ENCODE measurements around the gene RNF151. TPM values are rescaled to one million over a fixed set of nuclear protein-coding genes. Genes with fewer than 3 reads are reported as not detected.
A peak's percentile ranks its signal among the peaks of the same experiment; 100 is the strongest.

RNF151 gene
- total RNA-seq, 1 experiment from 2014 or later: not detected

GRCh38 chr16:1971796-1972489 lies 5.3 kb downstream of the RNF151 start, which contains the start of gene TBL3:
TSS of gene TBL3 (plus strand) at chr16:1972053. CDS start at chr16:1972165, 112 bp downstream.
- Histone ChIP-seq H3K4me3 (ENCODE audit: low read depth in 2 of 2, low read length in 2 of 2) (peak within 1 kb of the TSS; percentile 90 to 96), H3K9me3 (ENCODE audit: control insufficient read depth, insufficient read depth, low read depth, low read length) (no peaks in the 10 kb centered on the region), H3K27me3 (ENCODE audit: control insufficient read depth, insufficient read depth, low read length) (no peaks in the 10 kb centered on the region), H3K4me1 (ENCODE audit: control insufficient read depth, insufficient read depth, low read length) (0 out of 2 replicates have a peak, but pooled peaks cover 4% of the 10 kb centered on the region), H3K36me3 (ENCODE audit: control insufficient read depth, insufficient read depth, low read length) (no peaks in the 10 kb centered on the region; the same call in 1 of the 2 replicates), H3K27ac (ENCODE audit: low read length) (peak within 1 kb of the TSS; percentile 87)
- ATAC-seq: peak; percentile 93
- no peak for DNase-seq (ENCODE audit: low read depth, low spot score)
- TF ChIP-seq TCF7L2 (IDR thresholded peaks at IDR 0.05; ENCODE audit: low read depth, low read length) (peak; percentile 62; the same call in 1 of the 2 replicates), SIN3A (IDR thresholded peaks at IDR 0.05; ENCODE audit: borderline replicate concordance, insufficient read depth, low read depth, low read length) (peak; percentile 92), POLR2AphosphoS5 (IDR thresholded peaks at IDR 0.05; ENCODE audit: low read depth, low read length) (peak; percentile 92), CTCF (IDR thresholded peaks at IDR 0.05) (no peak)
- TF ChIP-seq, protein P1, sequence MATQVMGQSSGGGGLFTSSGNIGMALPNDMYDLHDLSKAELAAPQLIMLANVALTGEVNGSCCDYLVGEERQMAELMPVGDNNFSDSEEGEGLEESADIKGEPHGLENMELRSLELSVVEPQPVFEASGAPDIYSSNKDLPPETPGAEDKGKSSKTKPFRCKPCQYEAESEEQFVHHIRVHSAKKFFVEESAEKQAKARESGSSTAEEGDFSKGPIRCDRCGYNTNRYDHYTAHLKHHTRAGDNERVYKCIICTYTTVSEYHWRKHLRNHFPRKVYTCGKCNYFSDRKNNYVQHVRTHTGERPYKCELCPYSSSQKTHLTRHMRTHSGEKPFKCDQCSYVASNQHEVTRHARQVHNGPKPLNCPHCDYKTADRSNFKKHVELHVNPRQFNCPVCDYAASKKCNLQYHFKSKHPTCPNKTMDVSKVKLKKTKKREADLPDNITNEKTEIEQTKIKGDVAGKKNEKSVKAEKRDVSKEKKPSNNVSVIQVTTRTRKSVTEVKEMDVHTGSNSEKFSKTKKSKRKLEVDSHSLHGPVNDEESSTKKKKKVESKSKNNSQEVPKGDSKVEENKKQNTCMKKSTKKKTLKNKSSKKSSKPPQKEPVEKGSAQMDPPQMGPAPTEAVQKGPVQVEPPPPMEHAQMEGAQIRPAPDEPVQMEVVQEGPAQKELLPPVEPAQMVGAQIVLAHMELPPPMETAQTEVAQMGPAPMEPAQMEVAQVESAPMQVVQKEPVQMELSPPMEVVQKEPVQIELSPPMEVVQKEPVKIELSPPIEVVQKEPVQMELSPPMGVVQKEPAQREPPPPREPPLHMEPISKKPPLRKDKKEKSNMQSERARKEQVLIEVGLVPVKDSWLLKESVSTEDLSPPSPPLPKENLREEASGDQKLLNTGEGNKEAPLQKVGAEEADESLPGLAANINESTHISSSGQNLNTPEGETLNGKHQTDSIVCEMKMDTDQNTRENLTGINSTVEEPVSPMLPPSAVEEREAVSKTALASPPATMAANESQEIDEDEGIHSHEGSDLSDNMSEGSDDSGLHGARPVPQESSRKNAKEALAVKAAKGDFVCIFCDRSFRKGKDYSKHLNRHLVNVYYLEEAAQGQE (IDR thresholded peaks at IDR 0.05; ENCODE audit: insufficient read depth in 1 of 2, low read depth in 2 of 2, low read length in 1 of 2): 0 out of 4 replicates have a peak, but pooled peaks of 1 of the 2 experiments have one; percentile 64
- in situ Hi-C loops (cut with HindIII; ENCODE audit: low pct_unique_long_range_greater_than_20kb, low sequenced_read_pairs) (no loop called here), intact Hi-C loops (cut with micrococcal nuclease; ENCODE audit: unreplicated experiment) (no loop called here)
- ChIA-PET CTCF (interaction anchor here (0.6 kb wide), 1 partner anchor 108 kb away, joined by 3 read pairs; no protein-coding TSS in a partner anchor), POLR2A (no interaction called here)
- no TSS peak for BruUV-seq (replicated peaks)

DNA sequence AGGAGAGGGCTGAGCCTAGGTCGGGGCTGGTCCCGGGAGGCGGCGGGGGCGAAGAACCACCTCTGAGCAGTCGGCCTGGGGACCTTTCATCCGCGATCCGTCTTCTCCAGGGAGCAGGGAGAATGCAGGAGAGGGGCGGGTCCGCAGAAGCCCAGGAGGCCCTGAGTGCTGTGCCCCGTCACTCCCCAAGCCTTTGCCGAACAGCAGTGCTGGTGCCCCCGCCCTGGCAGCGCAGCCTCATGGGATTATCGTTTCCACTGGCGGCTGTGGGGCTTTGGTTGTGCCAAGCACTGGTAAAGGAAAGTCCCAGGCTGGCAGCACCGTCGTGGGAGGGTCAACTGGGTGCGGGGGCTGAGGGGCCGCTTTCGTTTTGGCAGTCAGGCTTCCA lies 5.8 kb downstream of the RNF151 start:
- H3K4me1 ChIP-seq (ENCODE audit: control insufficient read depth, insufficient read depth, low read length): 0 out of 2 replicates have a peak, but pooled peaks cover 4% of the 10 kb centered on the region
- DNase-seq (ENCODE audit: low read depth, low spot score): no peak
- H3K27me3 ChIP-seq (ENCODE audit: control insufficient read depth, insufficient read depth, low read length): no peaks in the 10 kb centered on the region
- H3K4me3 ChIP-seq (ENCODE audit: low read depth in 2 of 2, low read length in 2 of 2): peak overlapping the region; percentile 90 to 96
- ATAC-seq: peak; percentile 56
- in situ Hi-C loops (cut with HindIII; ENCODE audit: low pct_unique_long_range_greater_than_20kb, low sequenced_read_pairs) (no loop called here), intact Hi-C loops (cut with micrococcal nuclease; ENCODE audit: unreplicated experiment) (no loop called here)
- BruUV-seq (replicated peaks): TSS peak; percentile 61
- H3K36me3 ChIP-seq (ENCODE audit: control insufficient read depth, insufficient read depth, low read length): no peaks in the 10 kb centered on the region; the same call in 1 of the 2 replicates
- H3K27ac ChIP-seq (ENCODE audit: low read length): peak overlapping the region; percentile 87
- ChIA-PET CTCF (no interaction called here), POLR2A (no interaction called here)
- H3K9me3 ChIP-seq (ENCODE audit: control insufficient read depth, insufficient read depth, low read depth, low read length): no peaks in the 10 kb centered on the region
- TF ChIP-seq CTCF (IDR thresholded peaks at IDR 0.05): no peak
- TF ChIP-seq SIN3A (IDR thresholded peaks at IDR 0.05; ENCODE audit: borderline replicate concordance, insufficient read depth, low read depth, low read length): no peak
- TF ChIP-seq, protein P1 (IDR thresholded peaks at IDR 0.05; ENCODE audit: insufficient read depth in 1 of 2, low read depth in 2 of 2, low read length in 1 of 2): no peak
- no peak for TF ChIP-seq TCF7L2 (IDR thresholded peaks at IDR 0.05; ENCODE audit: low read depth, low read length)
- no peak for TF ChIP-seq POLR2AphosphoS5 (IDR thresholded peaks at IDR 0.05; ENCODE audit: low read depth, low read length)

All from Panc1 (cell line).